Measurements from ENCODE around the gene GNG2. TPM values are rescaled to one million over a fixed set of nuclear protein-coding genes. Genes with fewer than 3 reads are reported as not detected.

Gene GNG2
- total RNA-seq, 1 experiment from 2014 or later: not detected

- CTCF ChIA-PET: no interaction called here
- H3K4me1 Mint-ChIP-seq (ENCODE audit: low read depth, unreplicated experiment): no peaks in the 10 kb centered on the region
- no peaks in the 10 kb centered on the region for H3K36me3 Mint-ChIP-seq (ENCODE audit: insufficient read depth, unreplicated experiment)
- TF ChIP-seq CTCF (IDR thresholded peaks at IDR 0.05; ENCODE audit: unreplicated experiment): no peak
- no TSS peak for BruUV-seq (replicated peaks)
- no peak overlapping the region for H3K27ac Mint-ChIP-seq (ENCODE audit: unreplicated experiment)
- peaks cover 41% of the 10 kb centered on the region for H3K27me3 Mint-ChIP-seq (ENCODE audit: unreplicated experiment)
- no peak overlapping the region for H3K4me3 Mint-ChIP-seq (ENCODE audit: low read depth, unreplicated experiment)
- peaks cover 2% of the 10 kb centered on the region for H3K9me3 Mint-ChIP-seq (ENCODE audit: low read depth, unreplicated experiment)
- intact Hi-C loops (cut with micrococcal nuclease; ENCODE audit: unreplicated experiment): no loop called here
- DNase-seq: no peak
Observed at GRCh38 chr14:51929910-51930682, 69.7 kb downstream of the GNG2 start.

DNA sequence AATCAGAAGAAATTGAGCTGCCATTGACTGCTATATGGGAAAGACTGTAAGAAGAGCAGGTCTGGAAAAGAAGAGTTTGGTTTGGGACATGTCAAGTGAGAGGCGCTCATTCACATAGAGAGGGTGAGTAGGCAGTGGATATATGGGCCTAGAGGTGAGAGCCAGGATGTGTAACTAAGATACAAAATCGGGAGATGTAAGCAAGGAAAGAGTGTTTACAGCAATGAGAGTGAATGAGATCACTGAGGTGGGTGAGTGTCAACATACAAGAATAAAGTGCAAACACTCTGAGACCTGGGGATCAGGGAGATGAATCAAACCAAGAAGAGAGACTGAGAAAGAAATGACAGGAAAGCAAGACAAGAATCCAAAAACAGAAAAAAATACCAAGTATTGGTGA, 70.9 kb downstream of the GNG2 start:
- CTCF ChIA-PET: no interaction called here
- Mint-ChIP-seq H3K36me3 (ENCODE audit: insufficient read depth, unreplicated experiment) (no peaks in the 10 kb centered on the region), H3K9me3 (ENCODE audit: low read depth, unreplicated experiment) (peaks cover 2% of the 10 kb centered on the region), H3K27ac (ENCODE audit: unreplicated experiment) (no peak overlapping the region), H3K27me3 (ENCODE audit: unreplicated experiment) (peaks cover 41% of the 10 kb centered on the region), H3K4me3 (ENCODE audit: low read depth, unreplicated experiment) (no peak overlapping the region), H3K4me1 (ENCODE audit: low read depth, unreplicated experiment) (no peaks in the 10 kb centered on the region)
- intact Hi-C loops (cut with micrococcal nuclease; ENCODE audit: unreplicated experiment): no loop called here
- no TSS peak for BruUV-seq (replicated peaks)
- DNase-seq: no peak
- no peak for TF ChIP-seq CTCF (IDR thresholded peaks at IDR 0.05; ENCODE audit: unreplicated experiment)

GRCh38 chr14:51933191-51933590, 72.8 kb downstream of the GNG2 start:
- intact Hi-C loops (cut with micrococcal nuclease; ENCODE audit: unreplicated experiment): no loop called here
- BruUV-seq (replicated peaks): no TSS peak
- Mint-ChIP-seq H3K4me3 (ENCODE audit: low read depth, unreplicated experiment) (no peak overlapping the region), H3K9me3 (ENCODE audit: low read depth, unreplicated experiment) (peaks cover 2% of the 10 kb centered on the region), H3K27ac (ENCODE audit: unreplicated experiment) (no peak overlapping the region), H3K4me1 (ENCODE audit: low read depth, unreplicated experiment) (no peaks in the 10 kb centered on the region), H3K27me3 (ENCODE audit: unreplicated experiment) (peaks cover 41% of the 10 kb centered on the region), H3K36me3 (ENCODE audit: insufficient read depth, unreplicated experiment) (no peaks in the 10 kb centered on the region)
- no peak for TF ChIP-seq CTCF (IDR thresholded peaks at IDR 0.05; ENCODE audit: unreplicated experiment)
- CTCF ChIA-PET: no interaction called here
- no peak for DNase-seq

DNA sequence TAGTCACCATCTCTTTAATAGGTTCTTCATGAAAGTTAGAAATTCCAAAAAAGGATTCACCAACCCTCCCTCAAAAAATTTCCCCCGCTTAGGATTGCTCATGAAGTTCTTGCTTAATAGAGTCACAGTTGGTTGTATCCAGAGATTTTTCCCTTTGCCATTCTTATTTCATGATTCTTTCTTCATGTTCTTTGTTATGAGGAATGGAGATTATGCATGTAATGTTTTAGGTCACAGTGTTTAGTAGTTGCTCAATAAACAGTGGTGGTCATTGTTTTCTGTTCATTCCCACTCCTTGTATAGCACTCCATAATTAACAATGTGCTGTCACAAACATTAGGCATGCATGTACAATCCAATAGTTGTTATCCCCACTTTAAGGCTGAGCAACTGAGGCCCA, 77.7 kb downstream of the GNG2 start:
- CTCF ChIA-PET: interaction anchor here (0.6 kb wide), 1 partner anchor 53 kb away, joined by 5 read pairs; no protein-coding TSS in a partner anchor
- Mint-ChIP-seq H3K27me3 (ENCODE audit: unreplicated experiment) (peaks cover 23% of the 10 kb centered on the region), H3K4me3 (ENCODE audit: low read depth, unreplicated experiment) (no peak overlapping the region), H3K4me1 (ENCODE audit: low read depth, unreplicated experiment) (no peaks in the 10 kb centered on the region), H3K9me3 (ENCODE audit: low read depth, unreplicated experiment) (no peaks in the 10 kb centered on the region), H3K27ac (ENCODE audit: unreplicated experiment) (no peak overlapping the region), H3K36me3 (ENCODE audit: insufficient read depth, unreplicated experiment) (no peaks in the 10 kb centered on the region)
- no peak for DNase-seq
- BruUV-seq (replicated peaks): no TSS peak
- intact Hi-C loops (cut with micrococcal nuclease; ENCODE audit: unreplicated experiment): no loop called here
- TF ChIP-seq CTCF (IDR thresholded peaks at IDR 0.05; ENCODE audit: unreplicated experiment): no peak

All from Calu3 (cell line).